ENCODE results near the gene VARS2. TPM values are rescaled to one million over a fixed set of nuclear protein-coding genes. Genes with fewer than 3 reads are reported as not detected.
"Not testable (repeated sequence)": the region's sequence is repeated elsewhere in the genome, so short reads cannot be mapped to it uniquely, and the experiment has no call there.

Gene VARS2
- 10.5 and 10.6 TPM in 2 replicates for polyA plus RNA-seq (2013)

DNA sequence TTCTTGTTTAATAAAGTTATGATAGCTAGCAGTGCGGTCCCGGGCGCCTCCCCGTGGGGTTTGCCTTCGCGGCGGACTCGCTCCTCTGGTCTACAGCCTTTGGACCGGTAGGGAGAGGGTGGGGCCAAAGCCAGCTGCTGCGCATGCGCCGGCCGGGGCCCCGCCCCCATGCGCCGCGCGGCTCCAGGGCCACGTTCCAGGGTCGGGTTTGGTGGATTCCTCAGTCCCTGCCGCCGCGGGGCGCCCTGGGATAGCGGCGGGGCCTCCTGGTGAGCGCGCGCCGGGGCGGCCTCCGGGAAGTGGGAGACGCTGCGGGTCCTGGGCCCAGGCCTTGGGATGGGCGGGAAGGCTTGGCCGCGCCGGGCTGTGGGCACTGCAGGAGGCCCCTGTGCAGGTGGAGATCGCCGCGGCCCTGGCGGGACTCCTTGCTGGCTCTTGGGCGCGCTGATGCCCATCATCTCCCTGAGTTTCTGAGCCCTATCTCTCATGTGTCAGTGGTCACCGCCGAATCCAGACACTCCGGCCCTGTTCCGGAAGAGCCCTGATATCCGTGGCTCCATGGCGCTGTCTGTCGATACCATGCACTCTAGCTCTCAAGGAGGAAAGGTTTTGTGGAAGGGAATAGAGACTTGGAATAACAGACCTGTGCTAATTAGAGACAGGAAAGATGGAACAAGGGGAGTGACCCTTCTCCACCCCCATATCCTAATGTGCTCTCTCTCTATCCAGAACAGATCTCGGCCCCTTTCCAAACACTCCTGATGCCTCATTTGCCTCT lies at the start of gene VARS2:
Gene VARS2 (plus strand): TSS at position 163 of the 778 bp plus-strand sequence. CDS start 599 bp downstream, at position 762.
- peak within 1 kb of the TSS; percentile 33 for H2BK120ac ChIP-seq (ENCODE audit: insufficient read depth, low read length, poor library complexity)
- H3K9ac ChIP-seq (ENCODE audit: low read length): peak within 1 kb of the TSS; percentile 52
- H3K4me3 ChIP-seq (ENCODE audit: low read depth, low read length): peak within 1 kb of the TSS; percentile 62
- peak within 1 kb of the TSS; percentile 41 for H3K4ac ChIP-seq (ENCODE audit: low read depth, low read length)
- H3K9me3 ChIP-seq (ENCODE audit: insufficient read depth, low read depth, low read length): no peaks in the 10 kb centered on the region
- H4K12ac ChIP-seq (ENCODE audit: low read depth, low read length): peak within 1 kb of the TSS; percentile 86
- DNase-seq: peak; percentile 92 to 95
- peak within 1 kb of the TSS; percentile 12 for H2BK5ac ChIP-seq (ENCODE audit: low read depth, low read length, poor library complexity)
- H3K4me2 ChIP-seq (ENCODE audit: low read length): peak within 1 kb of the TSS; percentile 58
- H2BK12ac ChIP-seq (ENCODE audit: low read length): peak within 1 kb of the TSS; percentile 19
- peak within 1 kb of the TSS; percentile 59 for H3K14ac ChIP-seq (ENCODE audit: low read length)
- peak within 1 kb of the TSS; percentile 72 for H2AFZ ChIP-seq (ENCODE audit: insufficient read depth, low read length, poor library complexity)
- no peaks in the 10 kb centered on the region for H3K27me3 ChIP-seq (ENCODE audit: insufficient read depth, low read length)
- peak within 1 kb of the TSS; percentile 78 for H4K91ac ChIP-seq (ENCODE audit: low read depth, low read length)
- H3K79me2 ChIP-seq (ENCODE audit: control insufficient read depth, insufficient read depth, low read length, poor library complexity): peaks cover 4% of the 10 kb centered on the region
- H4K8ac ChIP-seq (ENCODE audit: low read depth, low read length): peak within 1 kb of the TSS; percentile 88
- peak within 1 kb of the TSS; percentile 65 for H3K18ac ChIP-seq (ENCODE audit: low read length)
- H3K4me1 ChIP-seq (ENCODE audit: control insufficient read depth in 1 of 2, insufficient read depth in 2 of 2, low read length in 2 of 2): peaks cover 4 to 8% of the 10 kb centered on the region in 2 experiments
- H3K23ac ChIP-seq (ENCODE audit: low read length): no peak within 1 kb of the TSS
- H2AK5ac ChIP-seq (ENCODE audit: low read length): peak within 1 kb of the TSS; percentile 72
- peak within 1 kb of the TSS; percentile 44 for H3K27ac ChIP-seq (ENCODE audit: low read depth, low read length)
- WGBS (ENCODE audit: extremely low coverage, insufficient coverage, insufficient read length): no CpG with 5 or more reads among the region's 52 CpGs
- peaks cover 6% of the 10 kb centered on the region for H3K79me1 ChIP-seq (ENCODE audit: low read length)
- H3K36me3 ChIP-seq (ENCODE audit: control insufficient read depth in 1 of 2, insufficient read depth in 2 of 2, low read length in 2 of 2): peaks cover 32 to 36% of the 10 kb centered on the region in 2 experiments

DNA sequence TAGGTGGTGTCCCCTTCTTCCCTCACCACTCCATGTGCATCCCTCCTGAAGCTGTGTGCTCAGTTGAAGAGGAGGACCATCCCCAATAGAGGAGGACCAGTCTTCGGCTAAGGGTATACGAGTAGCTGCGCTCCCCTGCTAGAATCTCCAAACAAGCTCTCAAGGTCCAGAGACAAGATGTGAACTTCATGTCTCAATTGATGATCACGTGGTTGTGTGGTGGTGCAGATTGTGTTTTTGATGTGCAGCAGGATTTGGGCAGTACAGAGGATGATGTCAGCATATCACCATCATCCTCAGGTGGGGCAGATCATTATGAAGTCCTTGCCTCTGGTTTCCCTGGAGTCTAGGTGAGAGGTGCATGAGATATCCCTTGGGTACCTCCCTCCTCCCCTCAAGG lies 49.7 kb upstream of the VARS2 start:
- Histone ChIP-seq H3K4ac (ENCODE audit: low read depth, low read length) (no peak overlapping the region), H3K36me3 (ENCODE audit: control insufficient read depth in 1 of 2, insufficient read depth in 2 of 2, low read length in 2 of 2) (no peaks in the 10 kb centered on the region), H2BK12ac (ENCODE audit: low read length) (no peak overlapping the region), H2BK5ac (ENCODE audit: low read depth, low read length, poor library complexity) (no peak overlapping the region), H3K18ac (ENCODE audit: low read length) (no peak overlapping the region), H3K14ac (ENCODE audit: low read length) (no peak overlapping the region), H3K4me2 (ENCODE audit: low read length) (no peak overlapping the region), H2AFZ (ENCODE audit: insufficient read depth, low read length, poor library complexity) (no peak overlapping the region), H3K9ac (ENCODE audit: low read length) (no peak overlapping the region), H2BK120ac (ENCODE audit: insufficient read depth, low read length, poor library complexity) (no peak overlapping the region), H3K4me3 (ENCODE audit: low read depth, low read length) (no peak overlapping the region), H3K79me2 (ENCODE audit: control insufficient read depth, insufficient read depth, low read length, poor library complexity) (no peaks in the 10 kb centered on the region), H4K8ac (ENCODE audit: low read depth, low read length) (no peak overlapping the region), H3K27ac (ENCODE audit: low read depth, low read length) (no peak overlapping the region), H4K91ac (ENCODE audit: low read depth, low read length) (no peak overlapping the region), H3K79me1 (ENCODE audit: low read length) (no peaks in the 10 kb centered on the region), H3K27me3 (ENCODE audit: insufficient read depth, low read length) (no peaks in the 10 kb centered on the region), H4K12ac (ENCODE audit: low read depth, low read length) (no peak overlapping the region), H2AK5ac (ENCODE audit: low read length) (no peak overlapping the region), H3K4me1 (ENCODE audit: control insufficient read depth in 1 of 2, insufficient read depth in 2 of 2, low read length in 2 of 2) (no peaks in the 10 kb centered on the region), H3K23ac (ENCODE audit: low read length) (no peak overlapping the region), H3K9me3 (ENCODE audit: insufficient read depth, low read depth, low read length) (peaks cover 6% of the 10 kb centered on the region)
- DNase-seq: no peak
- no CpG with 5 or more reads among the region's 4 CpGs for WGBS (ENCODE audit: extremely low coverage, insufficient coverage, insufficient read length)

DNA sequence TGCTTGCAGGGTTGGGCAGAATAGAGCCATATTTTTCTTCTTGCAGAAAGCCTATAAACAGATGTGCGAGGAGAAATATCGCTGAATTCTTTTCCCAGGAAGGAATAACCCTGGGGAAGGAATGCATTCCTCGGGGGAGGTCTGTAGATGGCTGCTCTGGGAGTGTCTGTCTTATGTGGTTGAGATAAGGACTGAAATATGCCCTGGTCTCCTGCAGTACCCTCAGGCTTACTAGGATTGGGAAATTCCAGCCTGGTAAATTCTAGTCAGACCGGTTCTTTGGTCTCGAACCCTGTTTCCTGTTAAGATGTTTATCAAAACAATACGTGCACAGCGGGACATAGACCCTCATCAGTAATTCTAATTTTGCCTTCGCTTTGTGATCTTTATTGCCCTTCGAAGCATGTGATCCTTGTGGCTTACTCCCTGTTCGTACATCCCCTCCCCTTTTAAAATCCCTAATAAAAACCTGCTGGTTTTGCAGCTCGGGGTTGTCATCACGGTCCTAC lies 44.7 kb upstream of the VARS2 start:
- H4K12ac ChIP-seq (ENCODE audit: low read depth, low read length); H3K36me3 ChIP-seq (ENCODE audit: control insufficient read depth in 1 of 2, insufficient read depth in 2 of 2, low read length in 2 of 2); H3K23ac ChIP-seq (ENCODE audit: low read length); H3K4me2 ChIP-seq (ENCODE audit: low read length); H3K9me3 ChIP-seq (ENCODE audit: insufficient read depth, low read depth, low read length); H2AFZ ChIP-seq (ENCODE audit: insufficient read depth, low read length, poor library complexity); H2BK5ac ChIP-seq (ENCODE audit: low read depth, low read length, poor library complexity); H2BK12ac ChIP-seq (ENCODE audit: low read length); H3K79me1 ChIP-seq (ENCODE audit: low read length); H4K91ac ChIP-seq (ENCODE audit: low read depth, low read length); H3K27me3 ChIP-seq (ENCODE audit: insufficient read depth, low read length); H3K4me3 ChIP-seq (ENCODE audit: low read depth, low read length); H3K4me1 ChIP-seq (ENCODE audit: control insufficient read depth in 1 of 2, insufficient read depth in 2 of 2, low read length in 2 of 2); H2AK5ac ChIP-seq (ENCODE audit: low read length); H4K8ac ChIP-seq (ENCODE audit: low read depth, low read length); H3K18ac ChIP-seq (ENCODE audit: low read length); H3K4ac ChIP-seq (ENCODE audit: low read depth, low read length); H3K9ac ChIP-seq (ENCODE audit: low read length); H2BK120ac ChIP-seq (ENCODE audit: insufficient read depth, low read length, poor library complexity); H3K27ac ChIP-seq (ENCODE audit: low read depth, low read length); H3K79me2 ChIP-seq (ENCODE audit: control insufficient read depth, insufficient read depth, low read length, poor library complexity); H3K14ac ChIP-seq (ENCODE audit: low read length): not testable (repeated sequence)
- WGBS (ENCODE audit: extremely low coverage, insufficient coverage, insufficient read length): no CpG with 5 or more reads among the region's 12 CpGs
- peak; percentile 80 to 96 for DNase-seq

DNA sequence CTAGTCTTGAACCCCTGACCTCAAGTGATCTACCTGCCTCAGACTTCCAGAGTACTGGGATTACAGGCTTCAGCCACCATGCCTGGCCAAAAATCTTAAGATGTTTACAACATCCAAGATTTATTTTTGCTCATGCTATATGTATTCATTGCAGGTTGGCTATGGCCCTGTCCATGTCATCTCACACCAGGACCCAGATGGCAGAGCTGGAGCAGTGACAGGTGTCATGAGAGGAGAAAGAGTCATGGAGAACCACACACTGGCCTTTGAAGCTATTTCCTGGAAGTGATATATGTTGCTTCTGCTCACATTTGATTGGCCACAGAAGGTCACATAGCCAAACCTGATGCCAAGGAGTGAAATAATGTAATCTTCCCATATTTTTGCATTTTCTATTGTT lies 43.5 kb upstream of the VARS2 start:
- Histone ChIP-seq H3K14ac (ENCODE audit: low read length) (no peak overlapping the region), H2BK120ac (ENCODE audit: insufficient read depth, low read length, poor library complexity) (no peak overlapping the region), H3K36me3 (ENCODE audit: control insufficient read depth in 1 of 2, insufficient read depth in 2 of 2, low read length in 2 of 2) (no peaks in the 10 kb centered on the region), H3K4me3 (ENCODE audit: low read depth, low read length) (no peak overlapping the region), H2BK5ac (ENCODE audit: low read depth, low read length, poor library complexity) (no peak overlapping the region), H3K9ac (ENCODE audit: low read length) (no peak overlapping the region), H3K23ac (ENCODE audit: low read length) (no peak overlapping the region), H3K27ac (ENCODE audit: low read depth, low read length) (no peak overlapping the region), H3K18ac (ENCODE audit: low read length) (no peak overlapping the region), H3K79me1 (ENCODE audit: low read length) (no peaks in the 10 kb centered on the region), H3K27me3 (ENCODE audit: insufficient read depth, low read length) (no peaks in the 10 kb centered on the region), H4K8ac (ENCODE audit: low read depth, low read length) (no peak overlapping the region), H3K79me2 (ENCODE audit: control insufficient read depth, insufficient read depth, low read length, poor library complexity) (no peaks in the 10 kb centered on the region), H2AK5ac (ENCODE audit: low read length) (no peak overlapping the region), H3K9me3 (ENCODE audit: insufficient read depth, low read depth, low read length) (peaks cover 10% of the 10 kb centered on the region), H3K4me2 (ENCODE audit: low read length) (no peak overlapping the region), H4K91ac (ENCODE audit: low read depth, low read length) (no peak overlapping the region), H3K4ac (ENCODE audit: low read depth, low read length) (no peak overlapping the region), H2AFZ (ENCODE audit: insufficient read depth, low read length, poor library complexity) (no peak overlapping the region), H3K4me1 (ENCODE audit: control insufficient read depth in 1 of 2, insufficient read depth in 2 of 2, low read length in 2 of 2) (no peaks in the 10 kb centered on the region), H2BK12ac (ENCODE audit: low read length) (no peak overlapping the region), H4K12ac (ENCODE audit: low read depth, low read length) (no peak overlapping the region)
- no peak for DNase-seq

All from trophoblast cell (in vitro differentiated cells and primary cell).